Germinal center (tissue), 1 donor: ENCODE data around the gene HAS3.
"Not testable (repeated sequence)": the region's sequence is repeated elsewhere in the genome, so short reads cannot be mapped to it uniquely, and the experiment has no call there.

Source experiments
- DNase-seq: peaks from one replicate; pipeline ENCODE4 v3.0.0; 2012; ENCODE audit warnings: mixed read lengths, low spot score

Gene HAS3

GRCh38 chr16:69116256-69116875 lies 10.9 kb downstream of the HAS3 start:
- no peak for DNase-seq

GRCh38 chr16:69116906-69117305 lies 11.5 kb downstream of the HAS3 start:
- DNase-seq, result no peak

- DNase-seq, result no peak
Measured at GRCh38 chr16:69118468-69118867, 13.0 kb downstream of the HAS3 start.

GRCh38 chr16:69118994-69119393 lies 13.5 kb downstream of the HAS3 start:
- DNase-seq, result no peak

- DNase-seq, result no peak
Measured at GRCh38 chr16:69119536-69119935, 14.1 kb downstream of the HAS3 start.

GRCh38 chr16:69120096-69120664 lies 14.7 kb downstream of the HAS3 start:
- DNase-seq, result no peak

- DNase-seq, result peak; percentile 71
Measured at GRCh38 chr16:69123910-69124309, 18.5 kb downstream of the HAS3 start.

- DNase-seq, result not testable (repeated sequence)
Measured at GRCh38 chr16:69124406-69124805, 19.0 kb downstream of the HAS3 start.

- DNase-seq, result not testable (repeated sequence)
Measured at GRCh38 chr16:69124961-69125360, 19.5 kb downstream of the HAS3 start.

- no peak for DNase-seq
Measured at GRCh38 chr16:69126221-69126620, 20.8 kb downstream of the HAS3 start.

- not testable (repeated sequence) for DNase-seq
Measured at GRCh38 chr16:69126801-69127200, 21.3 kb downstream of the HAS3 start.

- no peak for DNase-seq
Measured at GRCh38 chr16:69127966-69128510, 22.6 kb downstream of the HAS3 start.

- no peak for DNase-seq
Measured at GRCh38 chr16:69130461-69130860, 25.0 kb downstream of the HAS3 start.

GRCh38 chr16:69131167-69131838 lies 25.9 kb downstream of the HAS3 start:
- DNase-seq, result peak; percentile 65

- peak; percentile 87 for DNase-seq
Measured at GRCh38 chr16:69131839-69132423, 26.5 kb downstream of the HAS3 start.

GRCh38 chr16:69132424-69133252 lies 27.2 kb downstream of the HAS3 start, which contains the start of the genes CHTF8 and UTP4:
Gene CHTF8, minus strand, starts transcription at chr16:69132588. Its CDS starts 11,130 bp downstream, at chr16:69121458.
Gene UTP4, plus strand, starts transcription at chr16:69132649. Its CDS starts 811 bp downstream, at chr16:69133460.
- DNase-seq, result peak; percentile 90

GRCh38 chr16:69133373-69133954 lies 28.0 kb downstream of the HAS3 start:
- no peak for DNase-seq

- no peak for DNase-seq
Measured at GRCh38 chr16:69138608-69139007, 33.2 kb downstream of the HAS3 start.

GRCh38 chr16:69139464-69139863 lies 34.0 kb downstream of the HAS3 start:
- not testable (repeated sequence) for DNase-seq

- no peak for DNase-seq
Measured at GRCh38 chr16:69141014-69141413, 35.6 kb downstream of the HAS3 start.

- DNase-seq, result no peak
Measured at GRCh38 chr16:69141936-69142335, 36.5 kb downstream of the HAS3 start.
